Mesenchymal stem cell (in vitro differentiated cells and primary cell): ENCODE results near the gene RB1.

ENCODE experiments used
- DNase-seq: peaks from one replicate; pipeline ENCODE4 v3.0.0-alpha.2; 2013
- H2AFZ ChIP-seq: one replicate; pipeline ENCODE4 v1.6.1; 2013; ENCODE audit warnings: low read depth, mild to moderate bottlenecking, control low read depth, inconsistent platforms, low read length, moderate library complexity
- H2AK5ac ChIP-seq: 2 replicates; pipeline ENCODE4 v1.6.1; 2013; ENCODE audit warnings: low read length, moderate library complexity, mild to moderate bottlenecking, inconsistent platforms; ENCODE audit not compliant: severe bottlenecking
- H2BK120ac ChIP-seq: one replicate; pipeline ENCODE4 v1.6.1; 2013; ENCODE audit warnings: low read depth, mild to moderate bottlenecking, inconsistent platforms, low read length, moderate library complexity
- H2BK12ac ChIP-seq, 2 experiments: one replicate each; pipeline ENCODE4 v1.6.1; 2013; ENCODE audit warnings: inconsistent platforms in 2 of 2, low read length in 2 of 2, mild to moderate bottlenecking in 2 of 2, moderate library complexity in 2 of 2, control low read depth in 1 of 2
- H2BK15ac ChIP-seq: one replicate; pipeline ENCODE4 v1.6.1; 2013; ENCODE audit warnings: mild to moderate bottlenecking, low read depth, inconsistent platforms; ENCODE audit not compliant: poor library complexity, severe bottlenecking
- H2BK5ac ChIP-seq: 2 replicates; pipeline ENCODE4 v1.6.1; 2013; ENCODE audit warnings: low read depth, mild to moderate bottlenecking, low read length, control low read depth, inconsistent platforms; ENCODE audit not compliant: poor library complexity, severe bottlenecking
- H3K14ac ChIP-seq, 2 experiments: one replicate each; pipeline ENCODE4 v1.6.1; 2013; ENCODE audit warnings: inconsistent platforms in 2 of 2, low read length in 2 of 2, control low read depth in 1 of 2, mild to moderate bottlenecking in 1 of 2, moderate library complexity in 1 of 2
- H3K18ac ChIP-seq, 2 experiments: one replicate each; pipeline ENCODE4 v1.6.1; 2013; ENCODE audit warnings: inconsistent platforms in 2 of 2, low read length in 2 of 2, control low read depth in 1 of 2, low read depth in 1 of 2, mild to moderate bottlenecking in 1 of 2
- H3K23ac ChIP-seq, 2 experiments: one replicate each; pipeline ENCODE4 v1.6.1; 2013; ENCODE audit warnings: inconsistent platforms in 2 of 2, low read length in 2 of 2, mild to moderate bottlenecking in 2 of 2, moderate library complexity in 2 of 2, control low read depth in 1 of 2
- H3K27ac ChIP-seq: 2 replicates; pipeline ENCODE4 v1.5.1; 2013; ENCODE audit warnings: mild to moderate bottlenecking, moderate library complexity, low read length, control low read depth, inconsistent platforms; ENCODE audit not compliant: poor library complexity, severe bottlenecking
- H3K27me3 ChIP-seq, 2 experiments: 2 replicates each; pipeline versions ENCODE4 v1.6.1 to v1.7.0; 2013; ENCODE audit warnings: low read length in 2 of 2, mild to moderate bottlenecking in 2 of 2, moderate library complexity in 2 of 2, control low read depth in 1 of 2, inconsistent platforms in 1 of 2; ENCODE audit not compliant: control insufficient read depth in 1 of 2, insufficient read depth in 1 of 2
- H3K36me3 ChIP-seq, 2 experiments: 2 replicates each; pipeline versions ENCODE4 v1.6.1 to v1.7.0; 2013; ENCODE audit warnings: low read length in 2 of 2, control low read depth in 1 of 2, inconsistent platforms in 1 of 2, low read depth in 1 of 2, mild to moderate bottlenecking in 1 of 2; ENCODE audit not compliant: insufficient read depth in 2 of 2, control insufficient read depth in 1 of 2
- H3K4ac ChIP-seq, 2 experiments: one replicate each; pipeline ENCODE4 v1.6.1; 2013; ENCODE audit warnings: inconsistent platforms in 2 of 2, low read length in 2 of 2, mild to moderate bottlenecking in 2 of 2, moderate library complexity in 2 of 2, control low read depth in 1 of 2, low read depth in 1 of 2
- H3K4me1 ChIP-seq: 2 replicates; pipeline ENCODE4 v1.6.1; 2013; ENCODE audit warnings: low read depth, low read length, control low read depth; ENCODE audit not compliant: control insufficient read depth, insufficient read depth
- H3K4me2 ChIP-seq: 2 replicates; pipeline ENCODE4 v1.6.1; 2013; ENCODE audit warnings: low read length, mild to moderate bottlenecking, inconsistent platforms; ENCODE audit not compliant: poor library complexity, severe bottlenecking
- H3K4me3 ChIP-seq, 2 experiments: 2 replicates each; pipeline versions ENCODE4 v1.5.1 to v1.7.0; 2013; ENCODE audit warnings: low read length in 2 of 2, mild to moderate bottlenecking in 2 of 2, control low read depth in 1 of 2, low read depth in 1 of 2; ENCODE audit not compliant: insufficient read depth in 1 of 2
- H3K79me1 ChIP-seq: replicated peaks from 2 replicates; pipeline ENCODE4 v1.6.1; 2013; ENCODE audit warnings: mild to moderate bottlenecking, control low read depth, low read length, inconsistent platforms; ENCODE audit not compliant: poor library complexity, severe bottlenecking
- H3K9ac ChIP-seq: 2 replicates; pipeline ENCODE4 v1.7.0; 2013; ENCODE audit warnings: mild to moderate bottlenecking, low read length, moderate library complexity
- H3K9me3 ChIP-seq: 2 replicates; pipeline ENCODE4 v1.7.0; 2013; ENCODE audit warnings: mild to moderate bottlenecking, low read length; ENCODE audit not compliant: control insufficient read depth
- H4K8ac ChIP-seq: one replicate; pipeline ENCODE4 v1.6.1; 2013; ENCODE audit warnings: inconsistent platforms, mild to moderate bottlenecking, low read length, moderate library complexity
- H4K91ac ChIP-seq: one replicate; pipeline ENCODE4 v1.6.1; 2013; ENCODE audit warnings: mild to moderate bottlenecking, low read length, inconsistent platforms
- WGBS: methylation state at CpG from one replicate; pipeline ENCODE4 v1.1.7; 2013; ENCODE audit warnings: mixed read lengths; 5-methylcytosine and 5-hydroxymethylcytosine counted together

RB1 gene

DNA sequence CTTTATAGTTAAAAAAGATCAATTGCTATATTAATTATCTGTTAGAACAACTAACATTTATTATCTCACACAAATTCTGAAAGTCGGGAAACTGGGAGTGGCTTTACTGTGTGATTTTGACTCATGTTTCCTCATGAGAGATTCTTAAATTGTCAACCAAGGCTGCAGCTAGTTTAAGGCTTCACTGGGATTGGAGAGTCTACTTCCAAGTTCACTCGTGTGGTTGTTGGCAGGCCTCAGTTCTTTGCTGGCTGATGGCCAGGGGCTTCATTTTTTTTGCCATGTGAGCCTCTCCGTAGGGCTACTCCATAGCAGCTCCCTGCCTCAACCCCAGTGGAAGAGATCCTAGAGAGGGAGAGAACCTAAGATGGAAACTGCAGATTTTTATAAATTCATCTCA is 133.8 kb downstream of the RB1 start:
- Histone ChIP-seq H2BK120ac (no peak overlapping the region), H3K4ac (no peak overlapping the region), H4K8ac (no peak overlapping the region), H4K91ac (no peak overlapping the region), H3K4me3 (no peak overlapping the region), H2BK12ac (no peak overlapping the region), H3K4me1 (no peaks in the 10 kb centered on the region), H3K79me1 (peaks cover 6% of the 10 kb centered on the region), H3K9me3 (no peaks in the 10 kb centered on the region), H2BK5ac (no peak overlapping the region), H2AK5ac (no peak overlapping the region), H2AFZ (no peak overlapping the region), H3K18ac (no peak overlapping the region), H3K36me3 (peaks cover 0 to 5% of the 10 kb centered on the region in 2 experiments), H3K14ac (no peak overlapping the region), H3K4me2 (no peak overlapping the region), H3K27ac (no peak overlapping the region), H3K23ac (no peak overlapping the region), H2BK15ac (no peak overlapping the region), H3K9ac (peak overlapping the region; percentile 60), H3K27me3 (no peaks in the 10 kb centered on the region)
- no peak for DNase-seq
- WGBS: 76% methylated on average over 3 of the region's 3 CpGs

DNA sequence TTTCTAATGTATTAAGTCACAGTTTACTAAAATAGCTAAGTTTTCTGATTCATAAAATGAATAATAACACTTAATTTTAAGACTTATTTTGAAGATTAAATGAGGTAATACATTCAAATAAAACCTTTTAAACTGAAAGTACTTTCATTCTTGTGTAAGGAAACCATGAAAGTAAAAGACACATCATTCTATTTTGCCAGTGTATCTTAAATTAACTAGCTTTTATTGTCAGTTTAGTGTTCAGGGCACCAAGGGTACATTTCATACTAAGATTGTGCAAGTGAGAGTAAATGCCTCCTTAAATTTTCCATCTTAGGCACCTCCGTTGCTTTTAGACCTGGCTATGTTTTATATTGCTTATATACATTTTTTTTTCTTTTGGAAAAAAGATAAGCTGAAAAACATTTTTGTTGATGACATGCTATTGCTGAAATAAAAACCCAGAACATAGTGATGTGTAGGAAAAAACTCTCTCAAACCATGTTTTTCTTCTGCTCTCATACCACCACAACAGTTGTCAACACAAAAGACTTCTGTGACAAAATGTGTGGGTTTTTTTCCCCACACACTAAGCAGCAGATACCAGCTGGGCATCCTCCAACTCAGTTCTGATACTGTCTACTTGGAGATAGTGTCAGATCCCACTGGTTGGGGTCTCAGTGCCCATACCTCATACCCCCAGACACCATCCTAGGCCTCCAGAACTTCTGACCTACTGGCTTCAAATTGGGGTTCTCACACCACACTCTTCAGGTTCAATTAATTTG is 140.1 kb downstream of the RB1 start:
- H3K27me3 ChIP-seq: no peaks in the 10 kb centered on the region
- no peak overlapping the region for H3K27ac ChIP-seq
- DNase-seq: no peak
- no peak overlapping the region for H3K4me2 ChIP-seq
- no peak overlapping the region for H2BK15ac ChIP-seq
- no peak overlapping the region for H3K18ac ChIP-seq
- H3K4me1 ChIP-seq: no peaks in the 10 kb centered on the region
- no peak overlapping the region for H2AK5ac ChIP-seq
- H3K23ac ChIP-seq: no peak overlapping the region
- H3K9ac ChIP-seq: peak overlapping the region; percentile 31
- WGBS: no CpG with 5 or more reads among the region's 1 CpG
- no peak overlapping the region for H4K8ac ChIP-seq
- H2AFZ ChIP-seq: no peak overlapping the region
- peaks cover 5% of the 10 kb centered on the region for H3K79me1 ChIP-seq
- H3K4me3 ChIP-seq: no peak overlapping the region
- H3K9me3 ChIP-seq: no peaks in the 10 kb centered on the region
- no peak overlapping the region for H3K14ac ChIP-seq
- H4K91ac ChIP-seq: no peak overlapping the region
- no peak overlapping the region for H2BK5ac ChIP-seq
- no peaks in the 10 kb centered on the region for H3K36me3 ChIP-seq
- H3K4ac ChIP-seq: no peak overlapping the region
- H2BK12ac ChIP-seq: no peak overlapping the region
- no peak overlapping the region for H2BK120ac ChIP-seq

DNA sequence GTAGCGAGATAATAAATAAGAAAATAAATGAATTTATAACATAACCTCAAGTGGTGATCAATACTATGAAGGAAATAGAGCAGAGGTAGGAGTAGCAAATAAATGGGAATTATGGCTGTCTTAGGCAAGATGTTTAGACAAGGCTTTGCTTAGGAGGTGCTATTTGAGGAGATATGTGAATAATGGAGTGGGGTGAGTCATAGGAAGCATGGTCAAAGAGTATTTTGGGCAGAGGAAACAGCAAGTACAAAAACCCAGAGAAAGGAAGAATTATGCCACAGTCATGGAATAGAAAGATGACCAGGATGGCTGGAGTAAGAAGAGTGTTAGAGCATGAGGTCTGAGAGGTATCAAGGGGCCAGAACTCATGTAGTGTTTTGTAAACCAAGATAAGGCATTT is 142.9 kb downstream of the RB1 start:
- no peak overlapping the region for H3K4me2 ChIP-seq
- no peak overlapping the region for H2AK5ac ChIP-seq
- no peak overlapping the region for H4K8ac ChIP-seq
- no peak overlapping the region for H2BK15ac ChIP-seq
- WGBS: no CpG with 5 or more reads among the region's 1 CpG
- no peak overlapping the region for H3K23ac ChIP-seq
- no peak overlapping the region for H2BK5ac ChIP-seq
- H3K79me1 ChIP-seq: peaks cover 9% of the 10 kb centered on the region
- no peaks in the 10 kb centered on the region for H3K27me3 ChIP-seq
- peaks cover 13% of the 10 kb centered on the region for H3K9me3 ChIP-seq
- H3K4me1 ChIP-seq: no peaks in the 10 kb centered on the region
- H3K27ac ChIP-seq: no peak overlapping the region
- no peak overlapping the region for H3K4ac ChIP-seq
- H3K36me3 ChIP-seq: no peaks in the 10 kb centered on the region
- H3K18ac ChIP-seq: no peak overlapping the region
- no peak overlapping the region for H2AFZ ChIP-seq
- no peak overlapping the region for H3K14ac ChIP-seq
- DNase-seq: peak; percentile 74
- no peak overlapping the region for H2BK120ac ChIP-seq
- no peak overlapping the region for H4K91ac ChIP-seq
- no peak overlapping the region for H3K4me3 ChIP-seq
- H3K9ac ChIP-seq: no peak overlapping the region
- H2BK12ac ChIP-seq: no peak overlapping the region

DNA sequence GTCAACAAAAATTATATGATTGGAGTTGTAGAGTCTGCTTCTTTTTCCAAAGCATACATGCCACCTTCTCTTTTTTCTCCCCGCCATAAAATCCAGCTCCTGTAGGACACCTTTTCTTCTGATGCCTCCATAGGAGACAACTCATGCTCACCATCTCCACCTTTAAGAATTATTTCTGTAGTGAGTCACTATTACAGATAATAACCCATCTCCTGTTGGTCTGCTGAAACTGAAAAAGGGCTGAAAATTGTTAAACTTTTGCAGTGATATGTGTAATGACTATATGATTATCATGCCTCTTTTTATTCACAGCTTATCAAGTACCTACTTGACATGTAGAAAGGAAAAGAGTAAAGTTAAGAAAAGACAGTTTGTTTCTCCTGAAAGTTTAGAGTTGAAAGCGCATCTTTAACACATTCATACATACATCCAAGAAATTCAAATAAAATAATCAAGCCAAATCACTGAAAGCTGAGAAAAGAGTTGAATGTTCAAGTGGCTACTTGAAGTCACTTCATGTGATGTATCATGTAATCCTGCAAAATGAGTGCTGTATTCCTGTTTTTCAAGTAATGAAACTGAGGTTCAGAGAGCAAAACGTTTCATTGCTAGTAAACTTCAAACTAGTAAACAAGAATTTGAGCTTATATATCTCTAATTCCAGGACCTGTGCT is 144.9 kb downstream of the RB1 start:
- Histone ChIP-seq H2BK12ac (no peak overlapping the region), H2AFZ (no peak overlapping the region), H3K4me3 (no peak overlapping the region), H3K23ac (no peak overlapping the region), H2AK5ac (no peak overlapping the region), H3K9me3 (peaks cover 15% of the 10 kb centered on the region), H3K18ac (no peak overlapping the region), H3K9ac (peak overlapping the region; percentile 55), H3K36me3 (peaks cover 0 to 7% of the 10 kb centered on the region in 2 experiments), H3K4me2 (no peak overlapping the region), H3K14ac (no peak overlapping the region), H3K27me3 (no peaks in the 10 kb centered on the region), H2BK5ac (no peak overlapping the region), H4K8ac (no peak overlapping the region), H4K91ac (no peak overlapping the region), H2BK120ac (no peak overlapping the region), H3K4me1 (no peaks in the 10 kb centered on the region), H3K79me1 (peaks cover 9% of the 10 kb centered on the region), H2BK15ac (no peak overlapping the region), H3K27ac (peak overlapping the region; percentile 23), H3K4ac (no peak overlapping the region)
- WGBS: no CpG with 5 or more reads among the region's 3 CpGs
- DNase-seq: no peak
